DMS79 (cell line): ENCODE measurements around the gene HCAR1.
"Not testable (repeated sequence)": the region's sequence is repeated elsewhere in the genome, so short reads cannot be mapped to it uniquely, and the experiment has no call there.

Experiments
- DNase-seq: peaks from one replicate; lab custom pipeline; 2025; lab: John Stamatoyannopoulos, UW

The HCAR1 gene, protein sequence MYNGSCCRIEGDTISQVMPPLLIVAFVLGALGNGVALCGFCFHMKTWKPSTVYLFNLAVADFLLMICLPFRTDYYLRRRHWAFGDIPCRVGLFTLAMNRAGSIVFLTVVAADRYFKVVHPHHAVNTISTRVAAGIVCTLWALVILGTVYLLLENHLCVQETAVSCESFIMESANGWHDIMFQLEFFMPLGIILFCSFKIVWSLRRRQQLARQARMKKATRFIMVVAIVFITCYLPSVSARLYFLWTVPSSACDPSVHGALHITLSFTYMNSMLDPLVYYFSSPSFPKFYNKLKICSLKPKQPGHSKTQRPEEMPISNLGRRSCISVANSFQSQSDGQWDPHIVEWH

DNA sequence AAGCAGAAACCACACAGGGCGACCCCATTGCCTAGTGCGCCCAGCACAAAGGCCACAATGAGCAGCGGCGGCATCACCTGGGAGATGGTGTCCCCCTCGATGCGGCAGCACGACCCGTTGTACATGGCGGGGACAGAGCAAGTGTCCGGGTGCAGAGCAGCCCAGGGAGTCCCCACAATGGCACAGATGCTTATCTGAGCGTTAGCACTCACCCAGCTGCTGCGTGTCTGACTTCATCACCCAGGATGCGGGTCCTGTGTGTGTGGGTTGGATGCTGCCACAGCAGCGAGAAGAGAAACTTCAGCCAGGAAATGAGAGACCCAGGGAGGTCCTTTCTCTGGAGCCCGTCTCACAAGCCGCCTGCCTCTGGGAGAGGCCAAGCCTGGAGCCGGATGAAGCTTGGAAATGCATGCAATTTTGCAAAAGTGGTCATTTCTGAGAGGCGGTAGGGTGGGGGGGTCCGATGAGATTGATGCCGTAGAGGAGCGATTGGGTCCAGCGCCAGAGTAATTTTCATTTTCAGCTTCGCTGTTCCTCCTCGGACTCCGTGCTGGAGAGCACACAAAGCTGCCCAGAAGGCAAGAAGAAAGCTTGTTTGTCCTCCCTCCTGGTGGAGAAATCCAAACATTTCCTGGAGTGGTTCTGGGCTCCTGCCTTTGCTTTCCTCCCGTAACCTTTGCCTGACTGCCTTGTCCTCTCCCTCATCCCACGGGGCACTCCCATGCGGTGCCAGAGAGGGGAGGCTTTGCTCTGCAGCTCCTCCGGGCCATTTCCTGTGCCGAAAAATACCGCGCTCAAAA lies at the start of gene HCAR1:
Gene HCAR1 (minus strand): TSS at position 630 of the 800 bp plus-strand sequence. CDS start 505 bp downstream, at position 125.
- peak; percentile 52 for DNase-seq

DNA sequence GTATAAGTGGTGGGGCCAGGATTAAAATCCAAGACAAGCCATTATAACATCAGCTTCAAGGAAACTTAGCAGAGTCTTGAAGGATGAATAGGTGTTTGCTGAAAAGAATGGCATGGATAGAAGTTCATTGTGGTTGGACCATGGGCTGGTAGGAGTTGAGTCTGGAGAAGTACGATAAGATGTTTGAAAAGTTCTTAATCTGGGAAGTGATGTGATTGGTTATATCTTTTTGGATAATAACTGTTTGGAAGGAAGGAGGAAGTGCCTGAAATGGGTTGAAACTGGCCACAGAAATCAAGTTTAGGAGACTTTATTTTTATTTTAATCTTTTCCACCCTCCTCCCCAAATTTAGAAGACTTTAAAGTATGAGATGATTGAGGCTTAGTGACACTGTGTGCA lies 26.9 kb upstream of the HCAR1 start:
- no peak for DNase-seq

DNA sequence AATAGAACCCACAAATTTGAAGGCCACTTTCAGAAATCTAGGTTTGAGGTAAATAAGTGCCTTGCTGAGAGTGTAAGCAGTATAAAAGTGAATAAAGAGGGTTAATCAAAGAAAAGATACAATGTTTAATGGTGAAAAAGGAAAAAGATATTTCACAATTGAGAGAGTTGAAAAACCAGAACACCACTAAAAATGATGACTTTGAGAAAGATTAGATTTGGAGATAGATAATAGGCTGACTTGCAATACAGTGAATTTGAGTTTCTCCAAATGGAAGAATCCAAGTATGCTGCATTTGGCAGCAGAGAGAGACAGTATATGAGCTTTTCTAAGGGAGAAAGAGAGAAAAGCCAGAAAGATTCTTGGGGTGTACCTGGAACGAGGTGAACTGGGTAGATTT lies 24.1 kb upstream of the HCAR1 start:
- no peak for DNase-seq

DNA sequence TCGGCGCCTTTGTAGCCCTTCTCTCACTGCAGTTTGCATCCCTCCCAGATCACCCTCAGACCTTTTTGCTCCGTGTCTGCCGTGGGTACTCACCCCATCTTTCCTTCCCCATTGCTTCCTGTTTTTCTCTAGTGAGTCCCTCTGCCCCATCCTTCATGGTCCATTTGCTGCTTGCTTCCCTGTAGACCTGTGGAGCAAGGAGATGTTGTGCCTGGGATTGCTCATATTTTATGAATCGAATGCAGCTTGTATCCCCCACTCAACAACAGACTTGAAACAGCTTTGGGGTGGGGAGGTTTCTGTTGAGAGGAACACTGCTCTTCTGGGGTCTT lies 22.6 kb upstream of the HCAR1 start:
- DNase-seq: no peak

DNA sequence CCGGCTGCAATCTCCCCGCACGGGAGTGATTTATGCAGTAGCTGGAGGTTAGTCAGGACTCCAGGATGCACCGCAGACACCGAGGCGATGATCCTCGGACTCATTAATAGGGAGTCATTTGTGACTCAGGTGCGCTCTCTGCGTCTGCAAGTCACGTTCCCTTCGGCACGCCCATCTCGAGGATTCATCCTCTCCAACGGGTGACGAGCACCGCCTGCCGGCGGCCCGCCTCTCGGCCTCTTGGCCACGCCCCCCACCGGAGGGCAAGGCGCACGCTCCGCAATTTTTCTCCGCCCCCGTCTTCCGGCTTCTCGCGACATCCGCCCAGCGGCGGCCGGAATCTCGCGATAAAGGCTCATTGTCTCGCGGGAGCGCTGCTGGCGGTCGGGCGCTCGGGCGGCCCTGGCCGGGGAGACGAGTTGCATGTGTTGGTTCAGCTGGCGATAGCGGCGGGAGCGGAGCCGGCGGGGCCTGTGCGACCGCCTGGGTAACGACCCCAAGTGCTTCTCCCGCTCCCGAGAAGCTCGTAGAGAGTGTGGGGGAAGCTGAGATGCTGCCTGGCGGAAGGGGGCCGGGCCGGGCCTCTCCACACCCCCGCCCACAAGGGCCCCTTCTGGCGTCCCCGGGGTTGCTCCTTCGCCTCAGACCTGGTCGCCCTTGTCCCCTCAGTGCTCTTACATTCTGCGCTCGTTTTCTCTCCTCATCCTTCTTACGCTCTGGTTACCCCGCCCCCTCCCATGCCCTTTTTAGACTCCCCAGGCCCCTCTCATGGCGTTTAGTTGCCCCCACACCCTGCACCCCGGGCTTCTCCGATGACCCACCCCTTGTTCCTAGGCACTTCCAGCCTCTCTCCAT lies 22.0 kb upstream of the HCAR1 start, which contains the start of gene DENR:
Gene DENR (plus strand): TSS at position 361 of the 855 bp plus-strand sequence. CDS start 878 bp downstream, outside the sequence.
- DNase-seq: peak; percentile 91

DNA sequence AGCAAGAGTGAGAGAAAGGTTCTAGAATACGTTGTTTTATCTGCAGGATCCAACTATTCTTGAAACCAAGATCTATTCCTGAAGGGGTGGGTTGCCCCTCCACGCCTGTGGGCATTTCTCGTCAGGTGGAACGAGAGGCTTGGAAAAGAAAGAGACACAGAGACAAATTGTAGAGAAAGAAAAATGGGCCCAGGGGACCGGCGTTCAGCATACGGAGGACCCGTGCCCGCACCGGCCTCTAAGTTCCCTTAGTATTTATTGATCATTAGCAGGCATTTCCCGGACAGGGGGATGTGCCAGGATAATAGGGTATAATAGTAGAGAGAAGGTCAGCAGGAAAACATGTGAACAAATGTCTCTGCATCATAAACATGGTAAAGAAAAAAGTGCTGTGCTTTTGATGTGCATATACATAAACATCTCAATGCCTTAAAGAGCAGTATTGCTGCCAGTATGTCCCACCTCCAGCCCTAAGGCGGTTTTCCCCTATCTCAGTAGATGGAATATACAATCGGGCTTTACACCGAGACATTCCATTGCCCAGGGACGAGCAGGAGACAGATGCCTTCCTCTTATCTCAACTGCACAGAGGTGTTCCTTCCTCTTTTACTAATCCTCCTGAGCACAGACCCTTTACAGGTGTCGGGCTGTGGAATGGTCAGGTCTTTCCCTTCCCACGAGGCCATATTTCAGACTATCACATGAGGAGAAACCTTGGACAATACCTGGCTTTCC lies 20.3 kb upstream of the HCAR1 start:
- DNase-seq: not testable (repeated sequence)

DNA sequence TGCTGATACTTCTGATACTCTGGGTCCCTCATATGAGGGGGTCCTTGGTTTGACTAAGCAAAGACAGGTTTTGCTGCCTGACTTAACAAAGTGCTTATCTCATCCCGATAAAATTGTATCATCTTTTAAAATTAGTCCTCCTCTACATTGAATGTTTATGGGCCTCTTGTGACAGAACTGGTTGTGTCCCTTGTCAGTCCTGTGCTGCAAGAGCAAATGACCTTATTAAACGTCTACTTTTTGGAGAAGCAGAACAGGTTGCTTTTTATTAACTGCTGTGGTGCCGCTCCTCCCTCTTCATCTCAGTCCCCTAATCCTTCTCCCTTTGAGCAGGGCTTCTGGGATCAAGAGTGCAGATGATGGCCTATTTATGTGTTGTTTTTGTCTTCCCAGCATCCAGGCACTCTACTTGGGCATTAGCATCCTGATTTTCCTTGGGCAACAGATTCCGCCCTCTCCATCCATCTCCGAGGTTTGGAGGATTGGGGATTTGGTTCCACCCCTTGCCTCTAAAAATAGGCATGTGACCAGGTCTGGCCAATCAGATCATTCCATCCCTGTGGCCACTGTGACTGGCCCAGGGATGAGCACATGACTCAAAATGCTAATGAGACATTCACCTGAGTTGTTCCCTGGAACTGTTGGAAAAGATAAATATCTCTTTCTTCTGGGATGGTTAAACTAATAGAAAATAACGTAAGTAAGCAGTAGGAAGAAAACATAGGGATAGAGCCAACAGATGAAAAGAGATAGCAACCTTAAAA lies 19.1 kb upstream of the HCAR1 start:
- DNase-seq: no peak

DNA sequence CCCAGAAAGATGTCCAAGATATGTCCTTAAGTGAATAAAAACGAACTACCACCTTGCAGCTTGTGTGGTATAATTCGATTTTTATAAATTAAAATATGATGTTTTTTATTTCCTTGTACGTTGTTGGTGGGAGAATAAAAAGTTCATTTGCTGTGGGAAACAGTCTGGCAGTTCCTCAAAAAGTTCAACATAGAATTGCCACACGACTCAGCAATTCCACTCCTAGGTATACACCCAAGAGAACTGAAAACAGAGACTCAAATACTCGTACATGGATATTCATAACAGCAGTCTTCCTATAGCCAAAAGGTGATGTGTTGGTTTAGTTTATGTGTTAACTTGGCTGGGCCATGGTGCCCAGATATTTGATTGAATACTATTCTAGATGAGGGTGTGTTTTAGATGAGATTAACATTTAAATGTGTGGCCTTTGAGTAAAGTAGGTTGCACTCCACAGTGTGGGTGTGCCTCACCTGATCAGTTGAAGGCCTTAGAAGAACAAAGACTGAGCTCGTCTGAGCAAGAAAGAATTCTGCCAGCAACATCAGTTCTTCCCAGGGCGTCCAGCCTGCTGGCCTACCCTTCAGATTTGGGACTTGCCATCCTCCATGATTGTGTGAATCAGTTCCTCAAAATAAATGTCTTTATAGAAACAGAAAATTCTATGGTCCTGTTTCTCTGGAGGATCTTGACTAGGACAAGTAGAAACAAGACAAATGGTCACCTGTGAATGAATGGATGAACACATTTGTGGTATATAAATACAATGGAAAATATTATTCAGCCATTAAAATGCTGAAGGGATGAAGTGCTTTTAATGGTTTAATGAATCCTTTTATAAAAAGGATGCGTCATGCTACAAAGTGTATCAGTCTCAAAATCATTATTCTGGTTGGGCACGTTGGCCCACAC lies 16.8 kb upstream of the HCAR1 start:
- no peak for DNase-seq

DNA sequence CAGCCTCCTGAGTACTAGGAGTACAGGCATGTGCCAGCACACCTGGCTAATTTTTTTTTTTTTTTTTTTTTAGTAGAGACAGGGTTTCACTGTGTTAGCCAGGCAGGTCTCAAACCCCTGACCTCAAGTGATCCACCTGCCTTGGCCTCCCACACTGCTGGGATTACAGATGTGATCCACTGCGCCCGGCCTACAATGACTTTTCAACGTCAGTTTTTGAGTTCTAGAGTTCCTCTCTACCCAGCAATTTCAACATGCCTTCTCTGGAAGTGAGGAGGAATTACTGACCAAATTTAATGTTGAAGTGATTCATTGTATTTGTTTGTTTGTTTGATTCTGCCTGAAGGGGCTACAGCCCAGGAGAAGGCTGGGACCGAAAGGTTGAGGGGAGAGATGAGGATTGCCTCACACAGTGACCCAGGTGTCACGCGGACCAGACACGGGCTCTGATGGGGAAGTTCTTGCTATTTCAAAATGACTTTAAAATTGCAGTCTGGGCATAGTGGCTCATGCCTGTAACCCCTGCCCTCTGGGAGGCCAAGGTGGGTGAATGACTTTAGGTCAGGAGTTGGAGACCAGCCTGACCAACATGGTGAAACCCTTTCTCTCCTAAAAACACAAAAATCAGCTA lies 13.4 kb upstream of the HCAR1 start:
- DNase-seq: no peak

DNA sequence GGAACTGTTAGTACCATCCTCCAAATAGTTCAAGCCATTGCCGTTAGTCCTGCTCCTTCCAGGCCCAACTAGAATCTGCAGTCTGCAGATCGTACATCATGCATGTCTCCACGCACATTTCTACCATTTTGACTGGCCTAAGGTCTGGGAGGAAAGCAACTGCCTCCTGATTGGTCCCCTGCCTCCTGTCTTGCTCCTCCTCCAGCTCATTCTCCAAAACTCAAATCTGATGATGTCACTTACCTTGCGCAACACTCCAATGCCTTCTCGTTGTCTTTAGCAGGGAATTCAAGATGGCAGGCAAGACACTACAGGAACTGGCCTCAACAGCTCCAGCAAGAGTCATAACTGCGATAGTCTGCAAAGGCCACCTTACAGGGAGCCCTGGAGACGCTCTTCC lies 9.7 kb upstream of the HCAR1 start:
- no peak for DNase-seq

DNA sequence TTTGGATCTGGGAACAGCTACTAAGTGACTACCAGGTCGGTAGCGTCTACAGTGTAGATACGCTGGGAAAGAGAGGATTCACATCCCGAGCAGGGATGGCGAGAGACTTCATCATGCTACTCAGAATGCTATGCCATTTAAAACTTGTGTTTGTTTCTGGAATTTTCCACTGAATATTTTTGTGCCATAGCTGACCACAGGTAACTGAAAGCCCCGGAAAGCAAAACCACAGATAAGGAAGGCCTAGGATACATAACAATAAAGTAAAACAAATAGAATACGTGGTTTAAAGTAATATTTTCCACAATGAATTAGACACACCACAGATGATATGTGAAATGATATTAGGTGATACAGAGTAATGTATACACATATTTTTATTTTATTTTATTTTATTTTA lies 7.9 kb upstream of the HCAR1 start:
- DNase-seq: no peak

DNA sequence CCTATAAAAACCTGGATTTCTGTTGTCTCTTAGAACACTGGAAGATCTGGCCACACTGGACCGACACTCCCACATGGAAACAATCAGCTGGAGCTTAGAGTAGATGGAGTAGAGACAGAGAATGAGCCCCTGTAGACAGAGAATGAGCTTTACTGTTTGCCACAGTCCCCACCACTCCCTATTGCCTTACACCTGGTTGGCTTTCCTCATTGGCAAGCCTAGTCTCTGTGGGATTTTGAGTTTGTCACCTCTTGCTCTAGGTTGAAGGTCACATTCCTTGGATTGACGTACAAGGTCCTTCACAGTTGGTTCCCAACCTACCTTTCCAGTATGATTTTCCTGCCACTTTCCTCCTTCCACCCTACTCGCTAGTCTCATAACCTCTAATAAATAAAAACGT lies 2.0 kb upstream of the HCAR1 start:
- no peak for DNase-seq

DNA sequence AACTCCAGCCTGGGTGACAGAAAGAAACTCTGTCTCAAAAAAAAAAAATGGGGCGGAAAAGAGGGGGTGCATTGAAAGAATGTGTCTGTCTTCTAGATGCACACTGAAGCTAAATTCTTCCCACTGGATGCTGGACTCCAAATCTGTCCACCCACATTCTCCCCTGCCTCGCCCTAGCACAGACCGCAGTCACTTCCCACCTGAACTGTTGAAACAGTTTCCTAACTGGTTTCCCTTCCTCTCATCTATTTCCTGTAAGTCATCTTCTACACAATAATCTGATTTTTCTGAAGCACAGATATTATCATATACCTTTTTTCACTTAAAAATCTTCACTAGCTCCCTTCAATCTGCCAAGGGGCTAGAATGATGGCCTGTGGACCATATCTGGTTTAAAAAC lies 1.5 kb upstream of the HCAR1 start:
- DNase-seq: no peak

DNA sequence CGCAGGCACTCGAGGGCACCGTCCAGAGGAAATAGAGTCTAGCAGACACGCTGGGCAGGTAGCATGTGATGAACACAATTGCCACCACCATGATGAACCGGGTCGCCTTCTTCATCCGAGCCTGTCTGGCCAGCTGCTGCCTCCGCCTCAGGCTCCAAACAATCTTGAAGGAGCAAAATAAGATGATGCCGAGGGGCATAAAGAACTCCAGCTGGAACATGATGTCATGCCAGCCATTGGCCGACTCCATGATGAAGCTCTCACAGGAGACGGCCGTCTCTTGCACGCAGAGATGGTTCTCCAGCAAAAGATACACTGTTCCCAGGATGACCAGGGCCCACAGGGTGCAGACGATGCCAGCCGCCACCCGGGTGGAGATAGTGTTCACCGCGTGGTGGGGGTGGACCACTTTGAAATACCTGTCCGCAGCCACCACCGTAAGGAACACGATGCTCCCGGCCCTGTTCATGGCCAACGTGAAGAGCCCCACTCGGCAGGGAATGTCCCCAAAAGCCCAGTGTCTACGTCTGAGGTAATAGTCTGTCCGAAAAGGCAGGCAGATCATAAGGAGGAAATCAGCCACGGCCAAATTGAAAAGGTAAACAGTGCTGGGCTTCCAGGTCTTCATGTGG lies 945 bp downstream of the HCAR1 start:
- DNase-seq: peak; percentile 56

DNA sequence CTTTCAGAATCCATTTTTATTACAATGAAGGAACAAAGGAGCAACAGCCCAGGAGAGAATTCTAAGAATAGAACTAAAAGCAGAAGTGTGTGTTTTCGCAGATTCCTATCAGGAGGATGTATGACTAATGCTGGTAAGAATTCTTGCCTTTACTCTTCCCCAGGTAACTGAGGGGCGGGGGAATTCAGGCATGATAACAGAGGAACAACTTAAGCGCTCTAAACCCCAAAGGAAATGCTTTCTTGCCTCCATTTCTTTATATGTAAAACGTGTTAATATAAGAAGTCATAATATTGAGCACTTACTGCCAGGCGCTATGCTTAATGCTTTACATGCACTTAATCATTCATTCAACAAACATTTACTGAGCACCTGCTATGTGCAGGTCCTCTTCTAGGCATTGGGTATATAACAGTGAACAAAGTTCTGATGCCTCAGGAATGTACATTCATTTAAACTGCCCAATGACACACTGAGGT lies 4.5 kb downstream of the HCAR1 start:
- no peak for DNase-seq

DNA sequence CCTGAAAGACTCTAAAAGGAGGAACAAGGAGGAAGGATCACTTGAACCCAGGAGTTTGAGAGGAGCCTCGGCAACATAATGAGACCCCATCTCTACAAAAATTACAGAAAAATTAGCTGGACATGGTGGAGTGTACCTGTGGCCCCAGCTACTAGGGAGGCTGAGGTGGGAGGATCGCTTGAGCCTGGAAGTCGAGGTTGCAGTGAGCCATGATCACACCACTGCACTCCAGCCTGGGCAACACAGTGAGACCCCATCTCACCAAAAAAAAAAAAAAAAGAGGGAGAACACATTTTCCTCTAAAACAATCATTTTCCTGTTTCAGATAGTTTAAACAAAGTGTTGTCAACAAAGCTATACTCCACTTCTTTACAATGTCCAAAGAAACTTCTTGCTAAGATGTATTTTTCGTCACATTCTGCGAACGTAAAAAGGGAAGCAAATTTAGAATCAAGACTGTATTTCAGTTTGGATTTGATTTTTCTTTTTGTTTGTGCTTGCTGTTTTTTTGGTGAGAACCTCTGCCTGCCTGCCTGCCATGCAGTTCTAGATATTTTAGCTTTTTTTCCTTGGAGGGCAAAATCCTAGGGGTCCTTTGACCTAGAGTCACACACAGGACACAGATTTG lies 5.1 kb downstream of the HCAR1 start:
- DNase-seq: no peak

DNA sequence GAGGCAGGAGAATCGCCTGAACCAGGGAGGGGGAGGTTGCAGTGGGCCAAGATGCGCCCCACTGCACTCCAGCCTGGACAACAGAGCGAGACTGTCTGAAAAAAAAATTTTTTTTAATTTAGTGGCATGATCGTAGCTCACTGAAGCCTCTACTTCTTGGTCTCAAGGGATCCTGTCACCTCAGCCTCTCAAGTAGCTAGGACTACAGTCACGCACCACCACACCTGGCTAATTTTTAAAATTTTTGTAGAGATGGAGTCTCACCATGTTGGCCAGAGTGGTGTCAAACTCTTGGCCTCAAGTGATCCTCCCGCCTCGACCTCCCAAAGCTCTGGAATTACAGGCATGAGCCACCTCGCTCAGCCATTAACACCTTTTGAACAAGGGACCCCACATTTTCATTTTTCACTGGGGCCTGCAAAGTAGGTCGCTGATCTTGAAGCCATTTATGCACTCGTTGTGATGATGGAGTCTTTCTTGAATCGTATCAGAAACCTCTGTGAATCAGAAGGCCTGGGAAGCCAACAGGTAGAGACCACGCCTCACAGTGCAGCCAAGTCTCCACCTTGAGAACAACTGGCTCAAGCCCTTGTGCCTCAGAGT lies 5.9 kb downstream of the HCAR1 start:
- DNase-seq: no peak

DNA sequence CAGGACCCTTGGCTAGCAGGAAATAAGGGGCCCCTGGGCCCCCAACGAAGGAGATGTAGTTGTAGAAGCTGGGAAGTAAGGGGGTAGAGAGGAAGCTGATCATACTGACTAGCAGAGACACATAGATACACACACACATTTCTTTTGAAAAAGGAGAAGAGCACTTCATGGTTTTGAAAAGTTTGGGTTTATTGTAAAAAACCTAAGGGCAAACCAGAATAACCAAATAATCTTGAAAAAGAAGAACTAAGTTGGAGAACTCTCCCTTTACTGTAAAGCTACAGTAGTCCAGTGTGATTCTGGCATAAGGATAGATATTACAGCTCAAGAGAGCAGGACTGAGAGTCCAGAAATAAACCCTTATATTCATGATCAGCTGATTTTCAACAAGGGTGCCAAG lies 8.3 kb downstream of the HCAR1 start:
- no peak for DNase-seq
